Measurements from ENCODE around the gene CTNNBIP1. TPM values are rescaled to one million over a fixed set of nuclear protein-coding genes. Genes with fewer than 3 reads are reported as not detected.

The CTNNBIP1 gene
- total RNA-seq, 1 experiment from 2014 or later: 44.4 TPM

DNA sequence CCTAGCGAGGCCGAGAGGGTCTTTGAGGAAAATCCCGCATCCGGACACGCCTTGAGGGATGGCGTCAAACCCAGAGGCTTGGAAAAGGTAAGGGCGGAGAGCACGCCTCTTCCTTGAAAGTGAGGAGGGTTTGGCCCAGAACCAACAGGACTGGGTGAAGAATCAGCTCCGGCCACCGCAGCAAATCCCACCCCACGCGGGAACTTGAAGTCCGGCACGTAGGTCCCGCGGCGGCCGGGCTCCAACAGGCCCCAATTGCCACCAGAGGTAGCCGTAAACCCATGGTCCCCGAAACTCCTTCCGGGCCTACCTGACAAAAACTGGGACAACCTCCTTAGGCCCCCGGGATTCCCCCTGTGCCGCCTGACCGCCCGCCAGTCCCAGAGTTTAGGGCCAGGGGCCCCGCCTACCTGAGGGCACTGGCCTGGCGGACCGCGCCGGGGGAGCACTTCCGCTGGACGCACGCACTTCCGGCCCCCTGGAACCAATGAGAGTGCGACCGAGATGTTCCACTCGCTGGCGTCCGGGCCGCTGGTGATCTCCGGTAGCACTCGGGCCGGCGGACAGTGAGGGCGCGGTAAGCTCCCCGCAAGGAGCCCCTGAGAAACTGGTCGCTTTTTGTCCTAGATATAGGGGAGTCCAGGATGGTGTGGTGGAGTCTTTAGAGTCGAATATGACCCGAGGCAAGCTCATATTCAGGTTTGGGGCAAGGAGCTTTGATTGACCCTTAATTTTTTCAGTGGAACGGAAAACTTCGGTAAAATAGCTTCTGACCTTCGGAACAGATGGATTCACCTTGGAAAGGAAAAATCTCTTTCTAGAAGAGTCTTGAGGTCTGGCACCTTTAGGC is 33.1 kb upstream of the CTNNBIP1 start, which contains the start of the genes LZIC and NMNAT1:
LZIC (minus strand) TSS at position 453 of the 850 bp plus-strand sequence. CDS start 6,772 bp downstream, outside the sequence.
NMNAT1 (plus strand) TSS at position 537 of the 850 bp plus-strand sequence. CDS start 28,599 bp downstream, outside the sequence.
- Histone ChIP-seq H3K23me2 (ENCODE audit: insufficient read length, low read depth, low read length, poor library complexity, severe bottlenecking) (peaks cover 6% of the 10 kb centered on the region), H3K56ac (ENCODE audit: insufficient read length, low read depth, low read length) (no peak within 1 kb of the TSS), H3K14ac (ENCODE audit: insufficient read depth, low read length) (peak within 1 kb of the TSS; percentile 53; the same call in 1 of the 2 replicates), H2AFZ (ENCODE audit: low read length) (peak within 1 kb of the TSS; percentile 69), H3K18ac (ENCODE audit: insufficient read length, low read depth, low read length) (peak within 1 kb of the TSS; percentile 36), H3K79me2 (ENCODE audit: insufficient read depth, low read length) (no peaks in the 10 kb centered on the region), H2BK20ac (ENCODE audit: low read depth, low read length, poor library complexity, severe bottlenecking) (no peak within 1 kb of the TSS), H3K4me1 (ENCODE audit: insufficient read depth, low read length) (no peaks in the 10 kb centered on the region), H4K91ac (ENCODE audit: insufficient read length, low read depth, low read length) (no peak within 1 kb of the TSS), H3K79me1 (ENCODE audit: insufficient read depth, low read depth, low read length, poor library complexity, severe bottlenecking) (no peaks in the 10 kb centered on the region), H2AK5ac (ENCODE audit: insufficient read length, low read length) (no peak within 1 kb of the TSS), H3K9me3 (ENCODE audit: control insufficient read depth, low read depth, low read length) (no peaks in the 10 kb centered on the region), H3K23ac (ENCODE audit: insufficient read length, low read depth, low read length) (no peak within 1 kb of the TSS), H4K5ac (ENCODE audit: insufficient read length, low read depth, low read length) (no peak within 1 kb of the TSS), H2BK120ac (ENCODE audit: low read depth, low read length, poor library complexity, severe bottlenecking) (no peak within 1 kb of the TSS), H3K27me3 (ENCODE audit: insufficient read depth, low read length) (no peaks in the 10 kb centered on the region), H3T11ph (ENCODE audit: low read length) (no peak within 1 kb of the TSS), H4K8ac (replicated peaks; ENCODE audit: insufficient read length, low read depth, low read length) (no peak within 1 kb of the TSS), H2BK12ac (ENCODE audit: insufficient read length, low read depth, low read length) (no peak within 1 kb of the TSS), H2BK15ac (ENCODE audit: low read depth, low read length) (no peak within 1 kb of the TSS), H4K20me1 (ENCODE audit: control insufficient read depth, insufficient read depth, insufficient read length) (no peaks in the 10 kb centered on the region), H3K27ac (ENCODE audit: insufficient read length, low read depth, low read length) (peak within 1 kb of the TSS; percentile 54), H2BK5ac (ENCODE audit: insufficient read length, low read length) (no peak within 1 kb of the TSS), H3K9ac (ENCODE audit: extremely low read depth, insufficient read length, low read length) (peak within 1 kb of the TSS; percentile 93), H3K4me2 (ENCODE audit: insufficient read depth, insufficient read length, low read length) (peak within 1 kb of the TSS; percentile 98), H3K4ac (ENCODE audit: low read depth, low read length) (no peak within 1 kb of the TSS)
- H3K9me3 Mint-ChIP-seq: no peaks in the 10 kb centered on the region
- TF ChIP-seq, protein P1, sequence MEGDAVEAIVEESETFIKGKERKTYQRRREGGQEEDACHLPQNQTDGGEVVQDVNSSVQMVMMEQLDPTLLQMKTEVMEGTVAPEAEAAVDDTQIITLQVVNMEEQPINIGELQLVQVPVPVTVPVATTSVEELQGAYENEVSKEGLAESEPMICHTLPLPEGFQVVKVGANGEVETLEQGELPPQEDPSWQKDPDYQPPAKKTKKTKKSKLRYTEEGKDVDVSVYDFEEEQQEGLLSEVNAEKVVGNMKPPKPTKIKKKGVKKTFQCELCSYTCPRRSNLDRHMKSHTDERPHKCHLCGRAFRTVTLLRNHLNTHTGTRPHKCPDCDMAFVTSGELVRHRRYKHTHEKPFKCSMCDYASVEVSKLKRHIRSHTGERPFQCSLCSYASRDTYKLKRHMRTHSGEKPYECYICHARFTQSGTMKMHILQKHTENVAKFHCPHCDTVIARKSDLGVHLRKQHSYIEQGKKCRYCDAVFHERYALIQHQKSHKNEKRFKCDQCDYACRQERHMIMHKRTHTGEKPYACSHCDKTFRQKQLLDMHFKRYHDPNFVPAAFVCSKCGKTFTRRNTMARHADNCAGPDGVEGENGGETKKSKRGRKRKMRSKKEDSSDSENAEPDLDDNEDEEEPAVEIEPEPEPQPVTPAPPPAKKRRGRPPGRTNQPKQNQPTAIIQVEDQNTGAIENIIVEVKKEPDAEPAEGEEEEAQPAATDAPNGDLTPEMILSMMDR (conservative IDR thresholded peaks at IDR 0.05): no peak
- no CpG with 5 or more reads among the region's 53 CpGs for WGBS (ENCODE audit: extremely low coverage, insufficient read length, low lambda C conversion rate)
- H3K4me1 Mint-ChIP-seq: peaks cover 2 to 3% of the 10 kb centered on the region in 2 experiments
- no peaks in the 10 kb centered on the region for H3K27me3 Mint-ChIP-seq (ENCODE audit: low read depth)
- DNase-seq: peak; percentile 95
- peak within 1 kb of the TSS; percentile 97 to 99 (median 98) for H3K27ac Mint-ChIP-seq
- H3K4me3 Mint-ChIP-seq: peak within 1 kb of the TSS; percentile 97 to 98
- peaks cover 6 to 10% (median 7%) of the 10 kb centered on the region in 3 experiments; a peak in 6 of 7 replicates for H3K36me3 Mint-ChIP-seq (ENCODE audit: insufficient read depth in 1 of 3, low read depth in 3 of 3)
